ENCODE measurements around the gene SLC10A7. TPM values are rescaled to one million over a fixed set of nuclear protein-coding genes. Genes with fewer than 3 reads are reported as not detected.

Gene SLC10A7
- total RNA-seq, 1 donor from 2014 or later: 6.1 TPM

DNA sequence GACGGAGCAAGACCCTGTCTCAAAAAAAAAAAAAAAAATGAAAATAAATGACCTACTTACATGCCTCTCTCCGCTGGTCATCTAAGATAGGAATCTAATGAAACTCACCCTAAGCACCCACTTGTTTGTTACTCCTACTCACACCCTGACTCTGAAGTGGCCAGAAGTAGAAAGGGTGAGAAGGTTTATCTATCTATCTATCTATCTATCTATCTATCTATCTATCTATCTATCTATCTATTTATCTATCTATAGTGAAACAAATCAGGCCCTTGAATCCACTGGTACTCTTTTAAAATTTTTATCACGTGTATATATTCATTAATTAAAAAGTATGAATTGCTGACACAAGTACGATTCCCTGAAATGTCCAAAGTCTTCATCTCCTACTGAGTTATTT is 75.2 kb downstream of the SLC10A7 start:
- DNase-seq (ENCODE audit: low read depth): no peak
- TF ChIP-seq, protein P1, sequence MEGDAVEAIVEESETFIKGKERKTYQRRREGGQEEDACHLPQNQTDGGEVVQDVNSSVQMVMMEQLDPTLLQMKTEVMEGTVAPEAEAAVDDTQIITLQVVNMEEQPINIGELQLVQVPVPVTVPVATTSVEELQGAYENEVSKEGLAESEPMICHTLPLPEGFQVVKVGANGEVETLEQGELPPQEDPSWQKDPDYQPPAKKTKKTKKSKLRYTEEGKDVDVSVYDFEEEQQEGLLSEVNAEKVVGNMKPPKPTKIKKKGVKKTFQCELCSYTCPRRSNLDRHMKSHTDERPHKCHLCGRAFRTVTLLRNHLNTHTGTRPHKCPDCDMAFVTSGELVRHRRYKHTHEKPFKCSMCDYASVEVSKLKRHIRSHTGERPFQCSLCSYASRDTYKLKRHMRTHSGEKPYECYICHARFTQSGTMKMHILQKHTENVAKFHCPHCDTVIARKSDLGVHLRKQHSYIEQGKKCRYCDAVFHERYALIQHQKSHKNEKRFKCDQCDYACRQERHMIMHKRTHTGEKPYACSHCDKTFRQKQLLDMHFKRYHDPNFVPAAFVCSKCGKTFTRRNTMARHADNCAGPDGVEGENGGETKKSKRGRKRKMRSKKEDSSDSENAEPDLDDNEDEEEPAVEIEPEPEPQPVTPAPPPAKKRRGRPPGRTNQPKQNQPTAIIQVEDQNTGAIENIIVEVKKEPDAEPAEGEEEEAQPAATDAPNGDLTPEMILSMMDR (IDR thresholded peaks at IDR 0.05; ENCODE audit: insufficient read depth, low read length, poor library complexity, severe bottlenecking): no peak
- no peaks in the 10 kb centered on the region for H3K27me3 ChIP-seq (ENCODE audit: control insufficient read depth, insufficient read depth, low read length)

DNA sequence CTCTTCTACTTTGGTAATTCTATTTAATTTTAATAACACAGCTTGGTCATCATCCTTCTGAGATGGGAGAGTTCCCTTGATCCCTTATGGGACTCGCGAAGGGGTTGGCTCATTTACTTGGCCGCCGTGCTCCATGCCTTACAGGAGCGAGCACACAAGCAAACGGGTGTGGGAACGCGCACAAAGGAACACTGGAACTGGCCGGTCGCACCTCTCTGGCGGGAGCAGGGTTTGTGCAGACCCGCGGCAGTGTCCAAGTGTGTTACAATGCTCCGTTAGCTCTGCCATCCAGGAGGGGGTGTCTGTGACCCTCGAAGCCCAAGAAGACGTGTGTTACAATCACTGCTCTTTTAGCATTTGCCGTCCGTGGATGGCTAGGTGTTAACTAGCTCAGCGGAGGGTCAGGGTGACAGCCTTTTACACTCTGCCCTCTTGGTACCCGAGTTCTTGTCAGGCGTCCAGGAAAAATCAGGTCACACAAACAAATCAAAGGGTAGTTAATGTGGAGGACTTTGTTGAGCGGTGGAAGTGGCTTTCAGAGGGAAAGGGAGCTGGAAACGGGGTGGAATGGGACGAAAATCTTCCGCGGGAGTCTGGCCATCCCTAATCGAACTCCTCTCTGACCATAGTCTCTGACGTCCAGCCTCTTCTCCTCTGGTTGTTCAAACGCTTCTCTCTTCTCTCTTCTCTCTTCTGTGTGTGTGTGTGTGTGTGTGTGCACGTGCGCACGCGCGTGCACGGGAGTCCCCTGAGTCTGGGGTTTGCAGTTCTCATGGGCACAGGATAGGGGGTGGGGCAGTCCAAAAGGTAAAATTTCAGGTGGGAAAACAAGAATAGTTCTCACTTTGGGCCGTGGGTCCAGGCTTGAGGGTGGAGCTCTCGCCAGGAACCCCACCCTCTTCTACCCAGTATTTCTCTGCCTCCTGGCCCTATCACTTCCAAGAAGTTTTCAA is 76.3 kb downstream of the SLC10A7 start:
- no peak for DNase-seq (ENCODE audit: low read depth)
- Histone ChIP-seq H3K36me3 (ENCODE audit: control insufficient read depth, insufficient read depth, low read length) (no peaks in the 10 kb centered on the region), H3K4me3 (ENCODE audit: low read depth, low read length) (no peak overlapping the region), H3K27me3 (ENCODE audit: control insufficient read depth, insufficient read depth, low read length) (no peaks in the 10 kb centered on the region)
- TF ChIP-seq, protein P1 (IDR thresholded peaks at IDR 0.05; ENCODE audit: insufficient read depth, low read length, poor library complexity, severe bottlenecking): no peak

More for the DNA sequence above, 75.2 kb downstream of the SLC10A7 start:
- Histone ChIP-seq H3K4me3 (ENCODE audit: low read depth, low read length) (no peak overlapping the region), H3K36me3 (ENCODE audit: control insufficient read depth, insufficient read depth, low read length) (no peaks in the 10 kb centered on the region)

DNA sequence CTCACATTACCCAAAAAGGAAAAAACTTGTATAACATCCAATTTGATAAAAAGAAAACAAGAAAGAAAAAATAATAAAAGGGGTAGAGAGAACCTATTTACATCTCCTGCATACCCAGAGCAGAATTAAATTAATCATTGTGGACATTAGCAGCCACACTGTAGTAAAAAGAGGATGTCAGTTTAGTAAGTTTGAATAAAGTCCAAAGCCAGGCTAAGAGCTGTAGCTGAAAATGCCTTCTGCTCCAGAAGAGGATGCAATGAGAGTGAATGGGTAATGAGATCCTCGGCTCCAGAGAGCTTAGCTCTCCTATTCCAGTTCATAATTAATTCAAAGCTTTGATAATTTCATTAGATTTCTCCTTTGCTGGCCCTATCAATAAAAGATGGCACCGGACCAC is 78.2 kb downstream of the SLC10A7 start:
- DNase-seq (ENCODE audit: low read depth): no peak
- TF ChIP-seq, protein P1 (IDR thresholded peaks at IDR 0.05; ENCODE audit: insufficient read depth, low read length, poor library complexity, severe bottlenecking): no peak
- no peaks in the 10 kb centered on the region for H3K27me3 ChIP-seq (ENCODE audit: control insufficient read depth, insufficient read depth, low read length)
- no peak overlapping the region for H3K4me3 ChIP-seq (ENCODE audit: low read depth, low read length)
- no peaks in the 10 kb centered on the region for H3K36me3 ChIP-seq (ENCODE audit: control insufficient read depth, insufficient read depth, low read length)

DNA sequence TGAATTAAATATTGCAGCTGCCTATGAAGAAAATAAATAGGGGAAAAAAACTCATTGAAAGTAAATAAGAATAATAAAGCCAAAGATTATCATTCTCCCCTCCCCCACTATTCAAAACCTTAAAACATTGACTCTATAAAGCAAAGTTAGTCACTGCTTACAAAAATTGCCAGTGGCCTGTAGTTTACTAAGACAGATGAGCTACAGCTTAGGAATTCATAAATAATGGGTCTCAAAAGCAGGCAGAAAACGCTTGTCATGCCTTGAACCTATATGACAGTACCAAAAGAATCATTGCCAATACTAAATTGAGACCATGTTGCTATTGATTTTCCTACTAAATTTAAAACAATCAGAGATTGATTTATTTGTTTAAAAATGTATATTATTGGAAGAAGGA is 78.9 kb downstream of the SLC10A7 start:
- no peak overlapping the region for H3K4me3 ChIP-seq (ENCODE audit: low read depth, low read length)
- DNase-seq (ENCODE audit: low read depth): no peak
- H3K36me3 ChIP-seq (ENCODE audit: control insufficient read depth, insufficient read depth, low read length): no peaks in the 10 kb centered on the region

DNA sequence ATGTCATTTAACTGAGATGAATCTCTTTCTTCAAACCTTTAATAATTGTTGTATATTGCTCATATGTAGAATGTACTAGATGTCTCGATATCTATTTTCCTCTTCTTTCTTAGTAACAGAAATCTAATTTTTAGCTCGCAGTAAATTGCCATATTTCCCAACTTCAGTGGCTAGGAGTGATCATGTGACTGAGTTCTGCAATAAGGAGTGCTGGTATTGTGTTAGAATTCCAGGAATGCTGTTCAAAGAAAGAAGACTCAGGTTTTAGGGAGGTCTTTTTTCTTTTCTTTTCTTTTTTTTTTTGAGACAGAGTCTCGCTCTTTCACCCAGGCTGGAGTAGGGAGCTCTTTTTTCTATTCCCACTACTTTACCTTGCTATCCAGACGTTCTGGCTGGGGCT is 81.7 kb downstream of the SLC10A7 start:
- H3K4me3 ChIP-seq (ENCODE audit: low read depth, low read length): no peak overlapping the region
- H3K27me3 ChIP-seq (ENCODE audit: control insufficient read depth, insufficient read depth, low read length): no peaks in the 10 kb centered on the region
- no peak for DNase-seq (ENCODE audit: low read depth)
- H3K36me3 ChIP-seq (ENCODE audit: control insufficient read depth, insufficient read depth, low read length): no peaks in the 10 kb centered on the region
- TF ChIP-seq, protein P1 (IDR thresholded peaks at IDR 0.05; ENCODE audit: insufficient read depth, low read length, poor library complexity, severe bottlenecking): no peak

More for the DNA sequence above, 78.9 kb downstream of the SLC10A7 start:
- H3K27me3 ChIP-seq (ENCODE audit: control insufficient read depth, insufficient read depth, low read length): no peaks in the 10 kb centered on the region
- TF ChIP-seq, protein P1 (IDR thresholded peaks at IDR 0.05; ENCODE audit: insufficient read depth, low read length, poor library complexity, severe bottlenecking): no peak

Measured in kidney epithelial cell (primary cell).